Occipital lobe (tissue), 2 donors: ENCODE results near the gene VAC14. TPM values are rescaled to one million over a fixed set of nuclear protein-coding genes. Genes with fewer than 3 reads are reported as not detected.
A peak's percentile ranks its signal among the peaks of the same experiment; 100 is the strongest.
"Not testable (repeated sequence)": the region's sequence is repeated elsewhere in the genome, so short reads cannot be mapped to it uniquely, and the experiment has no call there.

Experiments used
- DNase-seq: peaks from one replicate; lab custom pipeline; 2025; lab: John Stamatoyannopoulos, UW
- total RNA-seq: library from RNA; depleted of rRNA; stranded (reverse); fragments of >200 nt; gene quantifications from one replicate; pipeline ENCODE4 v1.2.3, GENCODE V29; 2014

Gene VAC14
- total RNA-seq, 1 donor from 2014 or later, result 15.9 TPM

DNA sequence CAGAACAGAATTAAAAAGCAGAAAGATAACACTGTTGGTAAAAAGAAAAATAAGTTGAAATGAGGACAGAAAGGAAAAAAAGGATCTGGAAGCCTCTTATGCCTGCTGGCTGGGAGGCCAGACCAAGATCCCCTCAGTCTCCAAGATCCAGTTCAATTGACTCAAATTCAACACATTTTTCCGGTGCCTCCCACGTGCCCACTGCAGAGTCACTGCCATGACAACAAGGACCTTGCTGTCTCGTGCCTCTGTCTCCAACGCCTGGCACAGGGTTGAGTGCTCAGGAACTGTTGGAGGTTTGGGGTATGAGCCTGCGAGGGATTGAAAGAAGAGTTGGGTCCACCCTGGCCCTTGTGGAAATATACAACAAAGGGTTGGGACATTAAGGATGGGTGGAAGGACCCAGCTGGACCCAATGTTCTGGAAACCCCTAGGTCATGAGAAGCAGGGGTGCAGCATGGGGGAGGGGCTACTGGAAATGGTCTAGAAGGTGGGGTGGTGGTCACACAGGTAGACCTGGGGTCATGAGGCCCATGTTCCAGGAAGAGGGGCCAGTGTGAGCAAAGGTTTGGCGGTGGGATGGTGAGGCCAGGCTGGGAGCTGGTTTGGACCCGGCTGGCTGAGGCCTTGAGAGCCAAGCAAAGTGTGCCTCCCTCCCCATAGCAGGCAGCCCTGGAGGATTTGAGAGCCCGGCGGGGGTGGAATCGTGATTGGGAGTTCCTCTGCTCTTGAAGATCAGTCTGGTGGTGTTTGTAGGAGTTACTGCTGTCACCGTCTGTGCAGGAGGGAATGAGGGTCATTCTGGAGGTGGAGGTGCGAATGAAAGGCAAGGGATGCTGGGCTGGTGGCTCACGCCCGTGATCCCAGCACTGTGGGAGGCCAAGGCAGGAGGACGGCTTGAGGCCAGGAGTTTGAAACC lies 153.3 kb downstream of the VAC14 start:
- DNase-seq, result peak; percentile 42

DNA sequence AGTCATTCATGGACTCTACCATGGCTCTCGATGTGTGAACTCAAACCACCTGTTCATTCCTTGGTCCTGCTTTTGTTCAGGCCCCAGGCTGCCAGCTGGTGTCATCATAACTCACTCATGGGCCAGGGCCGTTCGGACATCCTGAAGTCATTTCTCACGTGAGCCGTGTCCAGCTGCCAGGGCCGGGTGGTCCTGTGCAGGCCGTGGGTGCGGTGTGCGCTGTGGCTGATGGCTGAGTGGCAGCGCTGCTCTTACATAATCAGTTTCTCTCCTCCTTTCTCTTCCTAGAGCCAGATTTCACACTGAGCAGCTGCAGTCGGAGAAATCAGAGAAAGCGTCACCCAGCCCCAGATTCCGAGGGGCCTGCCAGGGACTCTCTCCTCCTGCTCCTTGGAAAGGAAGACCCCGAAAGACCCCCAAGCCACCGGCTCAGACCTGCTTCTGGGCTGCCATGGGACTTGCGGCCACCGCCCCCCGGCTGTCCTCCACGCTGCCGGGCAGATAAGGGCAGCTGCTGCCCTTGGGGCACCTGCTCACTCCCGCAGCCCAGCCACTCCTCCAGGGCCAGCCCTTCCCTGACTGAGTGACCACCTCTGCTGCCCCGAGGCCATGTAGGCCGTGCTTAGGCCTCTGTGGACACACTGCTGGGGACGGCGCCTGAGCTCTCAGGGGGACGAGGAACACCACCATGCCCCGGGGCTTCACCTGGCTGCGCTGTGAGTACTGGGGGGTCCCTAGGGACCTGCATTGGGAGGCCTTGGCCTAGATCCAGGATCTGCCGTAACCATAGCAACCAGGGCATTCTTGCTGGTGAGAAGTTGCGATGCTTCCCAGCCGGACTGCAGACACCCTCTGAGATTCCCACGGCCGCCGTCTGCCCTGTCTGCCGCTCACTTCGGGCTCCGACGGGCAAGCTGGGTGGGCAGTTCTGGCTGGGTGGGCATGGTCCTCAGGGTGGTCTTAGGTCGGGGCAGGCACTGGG lies 154.4 kb downstream of the VAC14 start, which contains the start of gene IL34:
TSS of gene IL34 (plus strand) at position 300 of the 982 bp plus-strand sequence. CDS start at position 689, 389 bp downstream.
- DNase-seq, result peak; percentile 37

DNA sequence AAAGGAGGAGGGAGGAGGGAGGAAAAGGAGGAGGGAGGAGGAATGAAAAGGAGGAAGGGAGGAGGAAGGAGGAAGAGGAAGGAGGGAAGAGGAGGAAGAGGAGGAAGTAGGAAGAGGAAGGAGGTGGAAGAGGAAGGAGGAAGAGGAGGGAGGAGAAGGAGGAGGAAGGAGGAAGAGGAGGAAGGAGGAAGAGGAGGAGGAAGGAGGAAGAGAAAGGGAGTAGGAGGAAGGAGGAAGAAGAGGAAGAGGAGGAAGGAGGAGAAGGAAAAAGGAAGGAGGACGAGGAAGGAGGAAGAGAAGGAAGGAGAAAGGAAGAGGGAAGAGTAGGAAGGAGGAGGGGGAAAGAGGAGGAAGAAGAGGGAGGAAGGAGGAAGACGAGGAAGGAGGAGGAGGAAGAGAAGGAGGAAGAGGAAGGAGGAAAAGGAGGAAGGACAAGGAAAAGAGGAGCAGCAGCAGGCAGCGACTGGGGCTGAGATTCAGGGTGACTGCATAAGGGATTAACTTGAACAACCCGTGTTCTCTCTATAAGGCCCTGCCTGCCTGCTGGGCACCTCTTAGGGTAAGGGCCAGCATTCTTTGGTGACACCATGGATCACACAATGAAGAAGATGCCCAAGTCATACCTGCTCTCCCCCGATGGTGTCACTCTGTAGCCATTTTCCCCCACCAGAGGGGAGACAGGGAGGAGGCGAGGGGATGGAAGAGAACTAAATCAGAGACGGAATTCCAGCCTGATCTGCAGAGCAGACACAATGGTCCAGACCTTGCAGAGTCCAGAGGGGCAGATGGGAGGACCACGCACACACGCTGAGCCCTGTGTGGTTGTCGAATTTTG lies 156.0 kb downstream of the VAC14 start:
- DNase-seq, result no peak

GRCh38 chr16:70643264-70643663 lies 157.7 kb downstream of the VAC14 start:
- not testable (repeated sequence) for DNase-seq

- no peak for DNase-seq
These were observed 158.3 kb downstream of the VAC14 start for GRCh38 chr16:70642633-70643032.

DNA sequence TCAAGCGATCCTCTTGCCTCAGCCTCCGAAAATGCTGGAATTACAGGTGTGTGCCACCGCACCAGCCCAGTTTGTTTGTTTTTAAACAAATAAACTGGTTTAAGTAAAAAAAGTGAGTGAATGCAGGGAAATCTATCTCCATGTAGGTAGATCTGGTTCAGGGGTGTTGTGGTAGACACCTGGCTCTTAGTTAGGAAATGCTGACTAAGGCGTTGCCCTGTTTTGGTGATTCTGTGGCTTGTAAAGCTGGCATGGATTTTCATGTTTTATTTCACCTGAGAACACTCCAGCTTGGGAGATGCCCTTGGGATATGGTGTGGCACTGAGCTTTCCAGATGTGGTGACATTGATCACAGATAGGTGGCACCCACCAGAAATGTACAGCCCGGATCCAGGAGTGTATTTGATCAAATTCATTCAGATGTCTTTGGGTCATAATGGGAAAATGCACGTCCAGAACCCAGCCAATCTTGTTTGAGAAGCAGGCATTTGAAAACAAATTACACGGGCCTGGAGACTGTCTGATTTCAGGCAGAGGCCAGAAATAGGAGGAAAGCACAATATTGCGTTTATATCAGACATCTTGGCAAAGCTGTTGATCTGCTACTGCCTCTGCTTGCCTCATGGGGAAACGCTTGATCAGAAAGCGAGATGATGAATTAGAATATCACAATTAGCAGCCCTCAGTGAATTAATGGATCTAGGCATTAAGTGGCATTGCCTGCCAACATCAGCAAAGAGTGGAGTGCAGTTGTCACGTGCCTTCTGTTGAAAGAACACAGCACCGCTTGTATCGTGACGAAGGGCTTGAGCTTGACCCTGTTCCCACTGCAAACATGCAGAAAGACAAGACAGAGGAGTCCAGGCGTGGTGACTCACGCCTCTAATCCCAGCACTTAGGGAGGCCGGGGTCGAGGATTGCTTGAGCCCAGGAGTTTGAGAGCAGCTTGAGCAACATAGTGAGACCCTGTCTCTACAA lies 161.9 kb downstream of the VAC14 start:
- no peak for DNase-seq

Other genes with a start within 250 kb of the VAC14 start
- 1.7 TPM for gene IL34, start 154.6 kb downstream of the VAC14 start, total RNA-seq
- 35.4 TPM for gene MTSS2, start 115.1 kb downstream of the VAC14 start, total RNA-seq